GM10266 (cell line): ENCODE results near the gene HTR7.

ENCODE experiments used
- DNase-seq: peaks from one replicate; pipeline ENCODE4 v3.0.0; 2012; ENCODE audit errors: extremely low spot score
- CTCF ChIP-seq: IDR thresholded peaks from 2 replicates; pipeline ENCODE4 v1.5.1; 2012; ENCODE audit warnings: mild to moderate bottlenecking, low read depth; ENCODE audit not compliant: control insufficient read depth, insufficient read depth; ENCODE audit errors: missing control alignments

Gene HTR7

DNA sequence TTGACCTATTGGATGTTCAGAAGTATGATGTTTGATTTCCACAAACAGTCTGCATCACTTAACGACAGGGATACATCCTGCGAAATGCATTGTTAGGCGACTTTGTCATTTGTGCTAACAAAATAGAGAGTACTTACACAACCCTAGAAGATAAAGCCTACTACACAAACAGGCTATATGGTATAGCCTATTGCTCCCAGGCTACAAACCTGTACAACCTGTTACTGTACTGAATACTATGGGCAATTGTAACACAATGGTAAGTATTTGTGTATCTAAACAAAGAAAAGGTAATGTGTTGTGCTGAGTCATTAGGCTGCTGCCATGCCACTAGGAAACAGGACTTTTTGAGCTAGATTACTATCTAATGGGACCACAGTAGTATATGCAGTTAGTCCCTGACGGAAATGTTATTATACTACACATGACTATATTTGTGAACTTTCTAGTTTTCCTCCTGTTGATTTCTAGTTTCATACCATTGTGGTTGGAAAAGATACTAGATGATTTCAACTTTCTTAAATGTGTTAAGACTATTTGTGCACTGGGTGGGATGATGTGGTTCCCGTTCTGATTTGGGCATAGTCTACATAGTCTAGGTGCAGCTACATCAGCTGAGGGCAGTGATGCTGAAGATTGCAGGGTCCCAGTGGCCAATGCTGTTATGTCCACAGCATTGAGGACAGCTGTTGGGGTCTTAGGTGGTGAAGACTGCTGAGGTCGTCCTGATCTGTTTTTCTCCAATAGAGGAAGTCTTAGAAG lies 161.7 kb downstream of the HTR7 start:
- no peak for DNase-seq

More for the DNA sequence above, 161.7 kb downstream of the HTR7 start:
- no peak for TF ChIP-seq CTCF
